IMR-90 (cell line): ENCODE results near the gene SERBP1.

Experiments used
- BHLHE40 ChIP-seq: fragments of 150-350 bp; IDR thresholded peaks from 2 replicates; pipeline ENCODE4 v1.6.1; 2016; ENCODE audit warnings: mild to moderate bottlenecking, low read depth, low read length
- CHD1 ChIP-seq: IDR thresholded peaks from 2 replicates; pipeline ENCODE4 v1.6.1; 2012; ENCODE audit warnings: low read depth, low read length, improper control_type of control experiment
- MAFK ChIP-seq: IDR thresholded peaks from 2 replicates; pipeline ENCODE4 v1.6.1; 2012; ENCODE audit warnings: low read depth, low read length, improper control_type of control experiment
- MAZ ChIP-seq: IDR thresholded peaks from 2 replicates; pipeline ENCODE4 v1.6.1; 2012; ENCODE audit warnings: low read depth, mild to moderate bottlenecking, low read length, improper control_type of control experiment, moderate library complexity, borderline replicate concordance
- POLR2A ChIP-seq: IDR thresholded peaks from 2 replicates; pipeline ENCODE4 v1.6.1; 2012; ENCODE audit warnings: mild to moderate bottlenecking, low read depth, low read length
- RAD21 ChIP-seq: IDR thresholded peaks from 2 replicates; pipeline ENCODE4 v1.6.1; 2012; ENCODE audit warnings: low read length, improper control_type of control experiment
- RCOR1 ChIP-seq: IDR thresholded peaks from 2 replicates; pipeline ENCODE4 v1.6.1; 2012; ENCODE audit warnings: mild to moderate bottlenecking, low read length, improper control_type of control experiment; ENCODE audit not compliant: insufficient replicate concordance
- SMC3 ChIP-seq: fragments of 150-350 bp; IDR thresholded peaks from 2 replicates; pipeline ENCODE4 v1.6.1; 2016; ENCODE audit warnings: low read depth, mild to moderate bottlenecking, antibody characterized with exemption, low read length, moderate library complexity
- TF ChIP-seq, protein P1 (sequence below): conservative IDR thresholded peaks from 2 replicates; pipeline ENCODE4 v1.5.1; 2012; ENCODE audit warnings: mild to moderate bottlenecking, low read depth, low read length, improper control_type of control experiment
- TF ChIP-seq, protein P2 (sequence below): fragments of 150-350 bp; IDR thresholded peaks from 2 replicates; pipeline ENCODE4 v1.6.1; 2017; ENCODE audit warnings: mild to moderate bottlenecking, antibody characterized with exemption, low read length, low read depth

DNA sequence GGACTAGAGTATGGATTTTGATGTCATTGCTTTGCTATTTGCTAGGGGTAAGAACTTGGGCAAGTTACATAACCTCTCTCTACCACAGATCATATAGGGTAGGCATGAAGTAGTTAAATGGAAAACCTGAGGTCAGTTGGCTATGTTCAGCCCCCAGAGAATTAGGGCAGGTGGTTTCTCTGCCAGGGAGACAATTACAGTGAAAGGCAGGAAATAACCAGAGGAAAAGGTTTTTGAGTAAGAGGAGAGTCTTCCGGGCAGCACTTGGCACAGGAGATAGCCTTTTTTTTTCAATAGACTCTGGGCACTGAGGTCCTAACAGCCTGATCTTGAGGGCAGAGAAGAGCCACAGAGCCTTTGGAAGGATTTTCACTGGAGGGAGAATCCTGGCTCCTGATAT, 16.7 kb upstream of the SERBP1 start:
- TF ChIP-seq POLR2A (no peak), RAD21 (no peak), SMC3 (no peak), MAFK (no peak), BHLHE40 (no peak), RCOR1 (no peak), MAZ (no peak), CHD1 (no peak)
- TF ChIP-seq, protein P1, sequence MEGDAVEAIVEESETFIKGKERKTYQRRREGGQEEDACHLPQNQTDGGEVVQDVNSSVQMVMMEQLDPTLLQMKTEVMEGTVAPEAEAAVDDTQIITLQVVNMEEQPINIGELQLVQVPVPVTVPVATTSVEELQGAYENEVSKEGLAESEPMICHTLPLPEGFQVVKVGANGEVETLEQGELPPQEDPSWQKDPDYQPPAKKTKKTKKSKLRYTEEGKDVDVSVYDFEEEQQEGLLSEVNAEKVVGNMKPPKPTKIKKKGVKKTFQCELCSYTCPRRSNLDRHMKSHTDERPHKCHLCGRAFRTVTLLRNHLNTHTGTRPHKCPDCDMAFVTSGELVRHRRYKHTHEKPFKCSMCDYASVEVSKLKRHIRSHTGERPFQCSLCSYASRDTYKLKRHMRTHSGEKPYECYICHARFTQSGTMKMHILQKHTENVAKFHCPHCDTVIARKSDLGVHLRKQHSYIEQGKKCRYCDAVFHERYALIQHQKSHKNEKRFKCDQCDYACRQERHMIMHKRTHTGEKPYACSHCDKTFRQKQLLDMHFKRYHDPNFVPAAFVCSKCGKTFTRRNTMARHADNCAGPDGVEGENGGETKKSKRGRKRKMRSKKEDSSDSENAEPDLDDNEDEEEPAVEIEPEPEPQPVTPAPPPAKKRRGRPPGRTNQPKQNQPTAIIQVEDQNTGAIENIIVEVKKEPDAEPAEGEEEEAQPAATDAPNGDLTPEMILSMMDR, result no peak
- TF ChIP-seq, protein P2, sequence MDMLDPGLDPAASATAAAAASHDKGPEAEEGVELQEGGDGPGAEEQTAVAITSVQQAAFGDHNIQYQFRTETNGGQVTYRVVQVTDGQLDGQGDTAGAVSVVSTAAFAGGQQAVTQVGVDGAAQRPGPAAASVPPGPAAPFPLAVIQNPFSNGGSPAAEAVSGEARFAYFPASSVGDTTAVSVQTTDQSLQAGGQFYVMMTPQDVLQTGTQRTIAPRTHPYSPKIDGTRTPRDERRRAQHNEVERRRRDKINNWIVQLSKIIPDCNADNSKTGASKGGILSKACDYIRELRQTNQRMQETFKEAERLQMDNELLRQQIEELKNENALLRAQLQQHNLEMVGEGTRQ, result no peak
